A673 (cell line): Measurements from ENCODE around the gene ZNF638. TPM values are rescaled to one million over a fixed set of nuclear protein-coding genes. Genes with fewer than 3 reads are reported as not detected.

Experiments used
- BruUV-seq: library from RNA; stranded (reverse); fragments of 400-500 nt; replicated peaks from 2 replicates; lab custom pipeline; 2021; lab: Mats Ljungman, UMichigan
- CTCF ChIA-PET: fragments of 300-600 bp; sonication (Branson Sonifier 250); formaldehyde crosslinking; loops from one replicate; lab custom pipeline; 2022; ENCODE audit warnings: antibody characterized with exemption; lab: Charles Lee
- POLR2A ChIA-PET: fragments of 300-600 bp; sonication (Branson Sonifier 250); formaldehyde crosslinking; loops from one replicate; lab custom pipeline; 2022; ENCODE audit warnings: antibody characterized with exemption; ENCODE audit not compliant: low non-redundant PET; lab: Charles Lee
- DNase-seq: peaks from one replicate; pipeline ENCODE4 v3.0.0-alpha.2; 2015; ENCODE audit warnings: low spot score
- H3K27ac ChIP-seq: fragments of 200-600 bp; sonication (generic); 2 replicates; pipeline ENCODE4 v1.5.1; 2016; ENCODE audit warnings: mixed run types, low read depth, mild to moderate bottlenecking, mixed read lengths, antibody characterized with exemption, low read length; ENCODE audit not compliant: poor library complexity, severe bottlenecking
- H3K27me3 ChIP-seq: fragments of 200-600 bp; sonication (generic); replicated peaks from 2 replicates; pipeline ENCODE4 v1.6.1; 2017; ENCODE audit warnings: mixed run types, low read depth, mild to moderate bottlenecking, mixed read lengths, antibody characterized with exemption, low read length; ENCODE audit not compliant: insufficient read depth, poor library complexity
- H3K36me3 ChIP-seq: fragments of 200-600 bp; sonication (generic); 2 replicates; pipeline ENCODE4 v1.6.1; 2016; ENCODE audit warnings: mixed run types, mild to moderate bottlenecking, mixed read lengths, antibody characterized with exemption, low read length; ENCODE audit not compliant: insufficient read depth, poor library complexity, severe bottlenecking
- H3K4me1 ChIP-seq: fragments of 200-600 bp; sonication (generic); 2 replicates; pipeline ENCODE4 v1.6.1; 2017; ENCODE audit warnings: mixed run types, mild to moderate bottlenecking, mixed read lengths, antibody characterized with exemption, low read length; ENCODE audit not compliant: insufficient read depth, poor library complexity, severe bottlenecking
- H3K4me3 ChIP-seq: fragments of 200-600 bp; sonication (generic); 2 replicates; pipeline ENCODE4 v1.5.1; 2016; ENCODE audit warnings: low read depth, mixed run types, mild to moderate bottlenecking, mixed read lengths, low read length; ENCODE audit not compliant: poor library complexity, severe bottlenecking
- H3K9me3 ChIP-seq: fragments of 200-600 bp; sonication (generic); 2 replicates; pipeline ENCODE4 v1.6.1; 2016; ENCODE audit warnings: mixed run types, low read depth, mild to moderate bottlenecking, mixed read lengths, antibody characterized with exemption, low read length; ENCODE audit not compliant: poor library complexity, severe bottlenecking
- EZH2 ChIP-seq: fragments of 200-600 bp; sonication (generic); IDR thresholded peaks from 2 replicates; pipeline ENCODE4 v1.6.1; 2017; ENCODE audit warnings: borderline replicate concordance, low read depth, mild to moderate bottlenecking, mixed read lengths, antibody characterized with exemption, low read length; ENCODE audit not compliant: poor library complexity, severe bottlenecking
- intact Hi-C: fragments of 100-400 bp; cut with micrococcal nuclease; formaldehyde crosslinking; loops from one replicate; pipeline ENCODE4 v1.10.0; 2022; ENCODE audit not compliant: unreplicated experiment
- total RNA-seq: library from RNA; stranded (reverse); gene quantifications from 2 replicates; pipeline ENCODE4 v1.2.3, GENCODE V29; 2021
- TF ChIP-seq, protein P1 (sequence below): fragments of 300-800, 200-600 bp; sonication (generic); conservative IDR thresholded peaks from 2 replicates; pipeline ENCODE4 v1.5.1; 2017; ENCODE audit warnings: low read depth, mild to moderate bottlenecking, antibody characterized with exemption, low read length, moderate library complexity, mixed read lengths

ZNF638 gene
- total RNA-seq, 1 experiment from 2014 or later: 126 TPM

DNA sequence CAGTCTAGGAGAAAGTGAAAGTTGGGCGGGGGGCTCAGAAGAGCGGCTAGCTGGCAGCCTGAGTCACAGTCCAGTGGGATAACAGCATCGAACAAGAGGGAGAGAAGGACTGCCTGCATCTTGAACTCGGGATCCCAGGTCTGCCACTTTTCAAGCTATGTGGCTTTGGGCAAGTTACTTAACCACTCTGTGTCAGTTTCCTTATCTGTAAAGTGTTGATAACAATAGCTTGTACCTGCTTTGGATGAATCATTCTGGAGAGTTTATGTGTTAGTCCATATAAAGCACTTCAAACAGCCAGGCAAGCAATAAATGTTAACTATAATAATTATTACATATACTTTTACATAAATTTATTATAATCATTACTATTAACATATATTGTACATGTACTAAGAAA is 126.3 kb downstream of the ZNF638 start:
- H3K27me3 ChIP-seq: peaks cover 23% of the 10 kb centered on the region
- ChIA-PET CTCF (no interaction called here), POLR2A (no interaction called here)
- intact Hi-C loops: no loop called here
- no peaks in the 10 kb centered on the region for H3K9me3 ChIP-seq
- H3K36me3 ChIP-seq: no peaks in the 10 kb centered on the region
- no peak for DNase-seq
- no peaks in the 10 kb centered on the region for H3K4me1 ChIP-seq
- no peak overlapping the region for H3K4me3 ChIP-seq
- no peak overlapping the region for H3K27ac ChIP-seq
- TF ChIP-seq EZH2: no peak
- TF ChIP-seq, protein P1, sequence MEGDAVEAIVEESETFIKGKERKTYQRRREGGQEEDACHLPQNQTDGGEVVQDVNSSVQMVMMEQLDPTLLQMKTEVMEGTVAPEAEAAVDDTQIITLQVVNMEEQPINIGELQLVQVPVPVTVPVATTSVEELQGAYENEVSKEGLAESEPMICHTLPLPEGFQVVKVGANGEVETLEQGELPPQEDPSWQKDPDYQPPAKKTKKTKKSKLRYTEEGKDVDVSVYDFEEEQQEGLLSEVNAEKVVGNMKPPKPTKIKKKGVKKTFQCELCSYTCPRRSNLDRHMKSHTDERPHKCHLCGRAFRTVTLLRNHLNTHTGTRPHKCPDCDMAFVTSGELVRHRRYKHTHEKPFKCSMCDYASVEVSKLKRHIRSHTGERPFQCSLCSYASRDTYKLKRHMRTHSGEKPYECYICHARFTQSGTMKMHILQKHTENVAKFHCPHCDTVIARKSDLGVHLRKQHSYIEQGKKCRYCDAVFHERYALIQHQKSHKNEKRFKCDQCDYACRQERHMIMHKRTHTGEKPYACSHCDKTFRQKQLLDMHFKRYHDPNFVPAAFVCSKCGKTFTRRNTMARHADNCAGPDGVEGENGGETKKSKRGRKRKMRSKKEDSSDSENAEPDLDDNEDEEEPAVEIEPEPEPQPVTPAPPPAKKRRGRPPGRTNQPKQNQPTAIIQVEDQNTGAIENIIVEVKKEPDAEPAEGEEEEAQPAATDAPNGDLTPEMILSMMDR: no peak
- no TSS peak for BruUV-seq

DNA sequence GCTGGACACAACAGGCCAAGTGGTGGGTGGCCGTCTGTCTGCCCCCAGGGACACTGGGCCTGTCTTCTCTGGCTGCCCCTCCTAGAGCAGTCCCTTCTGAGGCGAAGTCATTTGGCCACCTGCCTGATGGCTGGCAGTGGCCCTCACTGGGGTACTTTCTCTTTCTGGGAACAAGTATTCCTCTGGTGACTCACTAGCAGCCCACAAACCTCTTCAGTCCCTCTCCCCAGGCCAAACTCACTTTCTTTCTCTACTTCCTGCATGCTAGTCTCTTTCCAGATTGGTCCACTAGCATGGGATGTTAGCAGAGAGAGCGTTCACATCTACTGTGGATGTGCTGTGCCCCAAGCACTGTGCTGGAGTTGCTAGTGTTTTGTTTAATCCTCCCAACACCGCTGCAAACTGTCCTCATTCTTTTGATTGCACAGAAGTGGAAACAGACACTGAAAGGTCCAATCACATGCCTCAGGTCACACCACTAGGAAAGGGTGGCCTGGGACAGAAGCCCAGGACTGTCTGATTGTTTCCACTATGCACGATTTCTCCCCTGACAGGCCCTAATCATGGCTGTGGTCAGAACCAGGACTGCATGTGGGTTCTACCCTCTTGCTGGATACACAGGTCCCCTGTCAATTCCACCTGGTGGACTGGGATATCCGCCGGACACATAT is 127.0 kb downstream of the ZNF638 start:
- ChIA-PET CTCF (interaction anchor here (2.1 kb wide), 1 partner anchor 52 kb away, joined by 14 read pairs; no protein-coding TSS in a partner anchor), POLR2A (no interaction called here)
- H3K27me3 ChIP-seq: peaks cover 18% of the 10 kb centered on the region
- no peaks in the 10 kb centered on the region for H3K9me3 ChIP-seq
- H3K27ac ChIP-seq: no peak overlapping the region
- intact Hi-C loops: no loop called here
- H3K4me1 ChIP-seq: no peaks in the 10 kb centered on the region
- no peak for DNase-seq
- no peaks in the 10 kb centered on the region for H3K36me3 ChIP-seq
- no TSS peak for BruUV-seq
- TF ChIP-seq, protein P1: no peak
- no peak for TF ChIP-seq EZH2
- no peak overlapping the region for H3K4me3 ChIP-seq

DNA sequence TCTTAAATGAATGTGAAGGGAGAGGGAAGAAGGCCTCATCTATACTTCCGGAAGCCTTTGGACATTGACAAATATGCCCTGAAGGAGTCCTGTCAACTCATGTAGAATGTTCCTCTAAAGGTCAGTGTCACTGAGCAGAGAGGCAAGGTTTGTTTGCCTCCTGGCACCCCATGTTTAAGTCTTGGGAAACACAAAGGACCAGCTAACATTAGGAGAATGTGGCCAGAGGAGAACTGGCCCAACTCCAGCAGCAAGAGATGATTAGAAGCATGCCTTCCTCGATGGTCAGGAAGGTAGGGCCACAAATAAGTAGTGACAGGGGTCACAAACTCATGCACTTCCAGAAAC is 127.5 kb downstream of the ZNF638 start:
- ChIA-PET POLR2A (no interaction called here), CTCF (interaction anchor here (2.1 kb wide), 1 partner anchor 51 kb away, joined by 14 read pairs; no protein-coding TSS in a partner anchor)
- Histone ChIP-seq H3K27me3 (peaks cover 18% of the 10 kb centered on the region), H3K9me3 (no peaks in the 10 kb centered on the region), H3K27ac (no peak overlapping the region), H3K4me3 (no peak overlapping the region), H3K36me3 (no peaks in the 10 kb centered on the region), H3K4me1 (no peaks in the 10 kb centered on the region)
- BruUV-seq: no TSS peak
- TF ChIP-seq, protein P1: no peak
- TF ChIP-seq EZH2: no peak
- intact Hi-C loops: no loop called here
- no peak for DNase-seq
